PC-9 (cell line): ENCODE measurements around the gene IL18.

Experiments
- EZH2 ChIP-seq: fragments of 200-600 bp; sonication (generic); IDR thresholded peaks from 2 replicates; pipeline ENCODE4 v1.8.0; 2017; ENCODE audit warnings: antibody characterized with exemption, low read depth
- TF ChIP-seq, protein P1 (sequence below): fragments of 200-600 bp; sonication (generic); conservative IDR thresholded peaks from 2 replicates; pipeline ENCODE4 v1.6.1; 2017; ENCODE audit warnings: mixed run types, antibody characterized with exemption, mild to moderate bottlenecking, moderate library complexity

DNA sequence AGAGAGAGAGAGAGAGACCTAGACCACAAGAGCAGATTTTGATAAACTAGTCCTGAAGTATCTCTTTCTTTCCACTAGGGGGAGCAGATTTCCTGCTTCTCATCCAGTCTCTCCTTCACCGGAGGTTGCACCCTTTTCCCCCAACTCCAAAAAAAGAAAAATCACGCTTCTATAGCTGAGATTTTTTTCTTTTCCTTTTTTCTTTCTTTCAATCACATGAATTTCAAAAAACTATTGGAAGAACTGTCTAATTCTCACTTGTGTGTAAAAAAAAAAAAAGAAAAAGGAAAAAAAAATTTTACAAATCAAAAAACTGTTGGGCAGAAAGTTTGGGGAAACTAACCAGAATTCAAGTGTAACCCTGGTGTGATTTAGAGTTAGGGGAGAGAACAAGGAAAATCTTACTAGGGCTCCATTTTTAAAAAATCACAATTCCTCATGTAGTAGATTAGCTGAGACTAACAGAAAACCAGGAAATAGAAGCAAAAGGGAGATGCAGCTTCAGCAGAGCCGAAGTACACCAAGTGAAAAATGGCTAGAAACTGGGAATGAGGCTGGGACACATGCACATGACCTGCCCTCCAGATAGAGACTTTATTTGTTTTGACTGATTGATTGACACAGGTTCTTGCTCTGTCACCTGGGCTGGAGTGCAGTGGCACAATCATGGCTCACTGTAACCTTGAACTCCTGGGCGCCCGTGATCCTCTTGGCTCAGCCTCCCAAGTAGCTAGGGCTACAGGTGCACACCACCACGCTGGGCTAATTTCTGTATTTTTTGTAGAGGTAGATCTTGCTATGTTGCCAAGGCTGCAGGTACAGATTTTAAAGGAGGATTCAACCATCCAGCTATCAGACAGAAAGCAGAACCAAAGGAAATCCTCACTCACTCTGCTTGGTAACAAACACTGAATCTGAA, 50.1 kb downstream of the IL18 start:
- TF ChIP-seq, protein P1, sequence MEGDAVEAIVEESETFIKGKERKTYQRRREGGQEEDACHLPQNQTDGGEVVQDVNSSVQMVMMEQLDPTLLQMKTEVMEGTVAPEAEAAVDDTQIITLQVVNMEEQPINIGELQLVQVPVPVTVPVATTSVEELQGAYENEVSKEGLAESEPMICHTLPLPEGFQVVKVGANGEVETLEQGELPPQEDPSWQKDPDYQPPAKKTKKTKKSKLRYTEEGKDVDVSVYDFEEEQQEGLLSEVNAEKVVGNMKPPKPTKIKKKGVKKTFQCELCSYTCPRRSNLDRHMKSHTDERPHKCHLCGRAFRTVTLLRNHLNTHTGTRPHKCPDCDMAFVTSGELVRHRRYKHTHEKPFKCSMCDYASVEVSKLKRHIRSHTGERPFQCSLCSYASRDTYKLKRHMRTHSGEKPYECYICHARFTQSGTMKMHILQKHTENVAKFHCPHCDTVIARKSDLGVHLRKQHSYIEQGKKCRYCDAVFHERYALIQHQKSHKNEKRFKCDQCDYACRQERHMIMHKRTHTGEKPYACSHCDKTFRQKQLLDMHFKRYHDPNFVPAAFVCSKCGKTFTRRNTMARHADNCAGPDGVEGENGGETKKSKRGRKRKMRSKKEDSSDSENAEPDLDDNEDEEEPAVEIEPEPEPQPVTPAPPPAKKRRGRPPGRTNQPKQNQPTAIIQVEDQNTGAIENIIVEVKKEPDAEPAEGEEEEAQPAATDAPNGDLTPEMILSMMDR: peak; percentile 93
- TF ChIP-seq EZH2: no peak
